ENCODE results near the gene CELF2. TPM values are rescaled to one million over a fixed set of nuclear protein-coding genes. Genes with fewer than 3 reads are reported as not detected.

The CELF2 gene
- polyA plus RNA-seq, 2 donors = 2.2 to 4.0 TPM

DNA sequence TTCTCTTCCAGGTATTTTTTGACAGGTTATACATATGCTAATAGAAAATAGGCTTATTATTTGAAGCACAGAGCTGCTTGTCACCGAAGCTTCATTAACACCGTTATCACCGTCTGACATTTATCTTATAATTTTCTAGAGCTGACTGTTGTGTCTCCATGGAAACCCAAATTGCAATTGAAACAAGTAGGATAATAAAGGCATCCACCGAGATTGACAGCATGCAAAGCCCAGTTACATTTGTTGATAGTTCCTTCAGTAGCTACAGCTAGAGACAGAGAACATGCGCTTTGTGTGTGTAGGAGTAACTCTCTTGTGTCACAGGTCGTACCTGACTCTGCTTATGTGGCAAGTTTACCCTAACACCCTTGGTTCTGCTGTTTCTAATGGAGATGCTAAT, 135.6 kb downstream of the CELF2 start:
- WGBS, 2 donors = 83 to 86% methylated on average over 6 of the region's 6 CpGs
- H3K27ac ChIP-seq (ENCODE audit: low read depth in 2 of 2, low read length in 1 of 2) = no peak overlapping the region

GRCh38 chr10:11153766-11154165, 136.1 kb downstream of the CELF2 start:
- Histone ChIP-seq H3K27ac (ENCODE audit: low read depth in 2 of 2, low read length in 1 of 2) (no peak overlapping the region), H3K36me3 (ENCODE audit: control insufficient read depth in 2 of 2, insufficient read depth in 2 of 2, low read length in 1 of 2) (no peaks in the 10 kb centered on the region), H3K27me3 (ENCODE audit: control insufficient read depth in 1 of 2, insufficient read depth in 2 of 2, low read length in 2 of 2) (no peaks in the 10 kb centered on the region), H3K4me3 (ENCODE audit: low read depth in 1 of 2, low read length in 2 of 2) (no peak overlapping the region), H3K4me1 (ENCODE audit: control insufficient read depth in 2 of 2, insufficient read depth in 2 of 2, low read length in 1 of 2) (no peaks in the 10 kb centered on the region), H3K9me3 (ENCODE audit: control insufficient read depth in 2 of 2, insufficient read depth in 1 of 2, low read depth in 1 of 2, low read length in 1 of 2) (no peaks in the 10 kb centered on the region)
- 72 to 81% methylated on average over 2 of the region's 2 CpGs for WGBS, 2 donors

More for the DNA sequence above, 135.6 kb downstream of the CELF2 start:
- H3K36me3 ChIP-seq (ENCODE audit: control insufficient read depth in 2 of 2, insufficient read depth in 2 of 2, low read length in 1 of 2) = no peaks in the 10 kb centered on the region
- no peak overlapping the region for H3K4me3 ChIP-seq (ENCODE audit: low read depth in 1 of 2, low read length in 2 of 2)
- H3K27me3 ChIP-seq (ENCODE audit: control insufficient read depth in 1 of 2, insufficient read depth in 2 of 2, low read length in 2 of 2) = no peaks in the 10 kb centered on the region
- H3K4me1 ChIP-seq (ENCODE audit: control insufficient read depth in 2 of 2, insufficient read depth in 2 of 2, low read length in 1 of 2) = no peaks in the 10 kb centered on the region
- H3K9me3 ChIP-seq (ENCODE audit: control insufficient read depth in 2 of 2, insufficient read depth in 1 of 2, low read depth in 1 of 2, low read length in 1 of 2) = no peaks in the 10 kb centered on the region

DNA sequence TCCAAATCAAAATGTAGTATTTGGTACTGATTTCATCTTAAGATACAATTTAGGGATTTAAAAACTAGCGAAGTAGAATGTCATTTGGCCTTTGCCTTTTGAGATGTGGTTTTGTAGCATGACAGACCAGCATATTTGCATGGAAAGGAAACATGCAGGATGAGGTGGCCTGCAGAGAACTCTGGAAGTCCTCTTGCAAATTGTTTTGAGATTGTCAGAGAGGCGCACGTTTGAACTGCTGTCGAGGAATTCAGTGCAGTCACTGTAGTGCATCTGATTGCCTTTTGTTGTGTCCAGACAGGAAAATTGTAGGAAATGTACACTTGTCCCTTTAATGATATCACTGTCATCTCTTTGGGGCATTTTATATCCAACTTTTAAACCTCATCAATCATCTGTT, 136.7 kb downstream of the CELF2 start:
- H3K4me1 ChIP-seq (ENCODE audit: control insufficient read depth in 2 of 2, insufficient read depth in 2 of 2, low read length in 1 of 2) = no peaks in the 10 kb centered on the region
- H3K9me3 ChIP-seq (ENCODE audit: control insufficient read depth in 2 of 2, insufficient read depth in 1 of 2, low read depth in 1 of 2, low read length in 1 of 2) = no peaks in the 10 kb centered on the region
- no peak overlapping the region for H3K4me3 ChIP-seq (ENCODE audit: low read depth in 1 of 2, low read length in 2 of 2)
- H3K36me3 ChIP-seq (ENCODE audit: control insufficient read depth in 2 of 2, insufficient read depth in 2 of 2, low read length in 1 of 2) = no peaks in the 10 kb centered on the region
- no peaks in the 10 kb centered on the region for H3K27me3 ChIP-seq (ENCODE audit: control insufficient read depth in 1 of 2, insufficient read depth in 2 of 2, low read length in 2 of 2)
- 63 to 68% methylated on average over 4 of the region's 4 CpGs for WGBS, 2 donors
- no peak overlapping the region for H3K27ac ChIP-seq (ENCODE audit: low read depth in 2 of 2, low read length in 1 of 2)

GRCh38 chr10:11154849-11155498, 137.3 kb downstream of the CELF2 start:
- no peak overlapping the region for H3K27ac ChIP-seq (ENCODE audit: low read depth in 2 of 2, low read length in 1 of 2)
- no peaks in the 10 kb centered on the region for H3K9me3 ChIP-seq (ENCODE audit: control insufficient read depth in 2 of 2, insufficient read depth in 1 of 2, low read depth in 1 of 2, low read length in 1 of 2)
- no peaks in the 10 kb centered on the region for H3K4me1 ChIP-seq (ENCODE audit: control insufficient read depth in 2 of 2, insufficient read depth in 2 of 2, low read length in 1 of 2)
- no peak overlapping the region for H3K4me3 ChIP-seq (ENCODE audit: low read depth in 1 of 2, low read length in 2 of 2)
- 59 to 62% methylated on average over 11 of the region's 11 CpGs for WGBS, 2 donors
- no peaks in the 10 kb centered on the region for H3K36me3 ChIP-seq (ENCODE audit: control insufficient read depth in 2 of 2, insufficient read depth in 2 of 2, low read length in 1 of 2)
- no peaks in the 10 kb centered on the region for H3K27me3 ChIP-seq (ENCODE audit: control insufficient read depth in 1 of 2, insufficient read depth in 2 of 2, low read length in 2 of 2)

DNA sequence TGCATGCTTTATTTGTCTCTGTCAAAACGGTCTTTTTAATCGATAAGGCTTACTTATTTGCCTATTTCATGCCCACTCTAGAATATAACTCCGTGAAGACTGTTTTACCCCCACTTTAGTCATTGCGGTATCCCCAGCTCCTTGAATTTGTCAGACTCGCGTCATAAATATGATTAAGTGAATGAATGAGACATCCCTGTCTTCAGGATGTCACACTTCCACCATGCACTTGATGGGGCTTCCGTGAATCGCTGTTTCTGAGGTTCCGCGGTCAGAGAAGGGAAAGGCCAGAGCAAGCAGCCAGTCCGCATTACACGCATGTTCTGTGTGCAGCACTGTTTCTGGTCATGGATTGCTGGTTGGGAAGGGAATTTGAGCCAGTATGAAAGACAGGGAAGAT, 138.8 kb downstream of the CELF2 start:
- Histone ChIP-seq H3K4me3 (ENCODE audit: low read depth in 1 of 2, low read length in 2 of 2) (no peak overlapping the region), H3K36me3 (ENCODE audit: control insufficient read depth in 2 of 2, insufficient read depth in 2 of 2, low read length in 1 of 2) (no peaks in the 10 kb centered on the region), H3K4me1 (ENCODE audit: control insufficient read depth in 2 of 2, insufficient read depth in 2 of 2, low read length in 1 of 2) (no peaks in the 10 kb centered on the region), H3K27ac (ENCODE audit: low read depth in 2 of 2, low read length in 1 of 2) (no peak overlapping the region), H3K27me3 (ENCODE audit: control insufficient read depth in 1 of 2, insufficient read depth in 2 of 2, low read length in 2 of 2) (no peaks in the 10 kb centered on the region), H3K9me3 (ENCODE audit: control insufficient read depth in 2 of 2, insufficient read depth in 1 of 2, low read depth in 1 of 2, low read length in 1 of 2) (no peaks in the 10 kb centered on the region)
- WGBS, 2 donors = 95% methylated on average over 12 of the region's 12 CpGs

- 92% methylated on average over 8 of the region's 8 CpGs for WGBS, 2 donors
- no peaks in the 10 kb centered on the region for H3K36me3 ChIP-seq (ENCODE audit: control insufficient read depth in 2 of 2, insufficient read depth in 2 of 2, low read length in 1 of 2)
- no peaks in the 10 kb centered on the region for H3K27me3 ChIP-seq (ENCODE audit: control insufficient read depth in 1 of 2, insufficient read depth in 2 of 2, low read length in 2 of 2)
Measured at GRCh38 chr10:11157292-11158076, 139.8 kb downstream of the CELF2 start.

GRCh38 chr10:11158080-11158479, 140.4 kb downstream of the CELF2 start:
- WGBS, 2 donors = 93 to 95% methylated on average over 5 of the region's 5 CpGs
- Histone ChIP-seq H3K9me3 (ENCODE audit: control insufficient read depth in 2 of 2, insufficient read depth in 1 of 2, low read depth in 1 of 2, low read length in 1 of 2) (no peaks in the 10 kb centered on the region), H3K36me3 (ENCODE audit: control insufficient read depth in 2 of 2, insufficient read depth in 2 of 2, low read length in 1 of 2) (no peaks in the 10 kb centered on the region), H3K27ac (ENCODE audit: low read depth in 2 of 2, low read length in 1 of 2) (no peak overlapping the region), H3K27me3 (ENCODE audit: control insufficient read depth in 1 of 2, insufficient read depth in 2 of 2, low read length in 2 of 2) (no peaks in the 10 kb centered on the region), H3K4me3 (ENCODE audit: low read depth in 1 of 2, low read length in 2 of 2) (no peak overlapping the region), H3K4me1 (ENCODE audit: control insufficient read depth in 2 of 2, insufficient read depth in 2 of 2, low read length in 1 of 2) (peaks cover 3 to 5% of the 10 kb centered on the region in 2 donors)

More at GRCh38 chr10:11157292-11158076, 139.8 kb downstream of the CELF2 start:
- no peak overlapping the region for H3K4me3 ChIP-seq (ENCODE audit: low read depth in 1 of 2, low read length in 2 of 2)
- H3K27ac ChIP-seq (ENCODE audit: low read depth in 2 of 2, low read length in 1 of 2) = no peak overlapping the region
- peaks cover 3 to 5% of the 10 kb centered on the region in 2 donors for H3K4me1 ChIP-seq (ENCODE audit: control insufficient read depth in 2 of 2, insufficient read depth in 2 of 2, low read length in 1 of 2)
- H3K9me3 ChIP-seq (ENCODE audit: control insufficient read depth in 2 of 2, insufficient read depth in 1 of 2, low read depth in 1 of 2, low read length in 1 of 2) = no peaks in the 10 kb centered on the region

- no peak overlapping the region for H3K4me3 ChIP-seq (ENCODE audit: low read depth in 1 of 2, low read length in 2 of 2)
- H3K27ac ChIP-seq (ENCODE audit: low read depth in 2 of 2, low read length in 1 of 2) = no peak overlapping the region
- H3K36me3 ChIP-seq (ENCODE audit: control insufficient read depth in 2 of 2, insufficient read depth in 2 of 2, low read length in 1 of 2) = no peaks in the 10 kb centered on the region
- peaks cover 3 to 5% of the 10 kb centered on the region in 2 donors for H3K4me1 ChIP-seq (ENCODE audit: control insufficient read depth in 2 of 2, insufficient read depth in 2 of 2, low read length in 1 of 2)
- no peaks in the 10 kb centered on the region for H3K9me3 ChIP-seq (ENCODE audit: control insufficient read depth in 2 of 2, insufficient read depth in 1 of 2, low read depth in 1 of 2, low read length in 1 of 2)
- 65% methylated on average over 8 of the region's 8 CpGs for WGBS, 2 donors
- H3K27me3 ChIP-seq (ENCODE audit: control insufficient read depth in 1 of 2, insufficient read depth in 2 of 2, low read length in 2 of 2) = no peaks in the 10 kb centered on the region
Measured at GRCh38 chr10:11159543-11160215, 142.0 kb downstream of the CELF2 start.

GRCh38 chr10:11161096-11161495, 143.4 kb downstream of the CELF2 start:
- no peak overlapping the region for H3K4me3 ChIP-seq (ENCODE audit: low read depth in 1 of 2, low read length in 2 of 2)
- WGBS, 2 donors = 81 to 82% methylated on average over 8 of the region's 8 CpGs
- no peaks in the 10 kb centered on the region for H3K27me3 ChIP-seq (ENCODE audit: control insufficient read depth in 1 of 2, insufficient read depth in 2 of 2, low read length in 2 of 2)
- no peaks in the 10 kb centered on the region for H3K36me3 ChIP-seq (ENCODE audit: control insufficient read depth in 2 of 2, insufficient read depth in 2 of 2, low read length in 1 of 2)
- no peaks in the 10 kb centered on the region for H3K9me3 ChIP-seq (ENCODE audit: control insufficient read depth in 2 of 2, insufficient read depth in 1 of 2, low read depth in 1 of 2, low read length in 1 of 2)
- no peak overlapping the region for H3K27ac ChIP-seq (ENCODE audit: low read depth in 2 of 2, low read length in 1 of 2)
- H3K4me1 ChIP-seq (ENCODE audit: control insufficient read depth in 2 of 2, insufficient read depth in 2 of 2, low read length in 1 of 2) = peaks cover 4 to 7% of the 10 kb centered on the region in 2 donors
